ENCODE measurements around the gene JARID2.

GRCh38 chr6:15292721-15293302 is 46.9 kb downstream of the JARID2 start:
- TF ChIP-seq CTCF (conservative IDR thresholded peaks at IDR 0.05; ENCODE audit: low read length) (no peak), EZH2phosphoT487 (IDR thresholded peaks at IDR 0.05; ENCODE audit: borderline replicate concordance, low read depth, low read length) (no peak)
